ENCODE results near the gene CBS.
"Not testable (repeated sequence)": the region's sequence is repeated elsewhere in the genome, so short reads cannot be mapped to it uniquely, and the experiment has no call there.

CBS gene

GRCh38 chr21:43066690-43067089, 8.9 kb downstream of the CBS start:
- not testable (repeated sequence) for DNase-seq

GRCh38 chr21:43065991-43066390, 9.6 kb downstream of the CBS start:
- not testable (repeated sequence) for DNase-seq

GRCh38 chr21:43064265-43064917, 11.2 kb downstream of the CBS start:
- DNase-seq = not testable (repeated sequence)

GRCh38 chr21:43062955-43063664, 12.5 kb downstream of the CBS start:
- not testable (repeated sequence) for DNase-seq

- DNase-seq = not testable (repeated sequence)
Measured at GRCh38 chr21:43053112-43053511, 22.5 kb downstream of the CBS start.

- not testable (repeated sequence) for DNase-seq
Measured at GRCh38 chr21:43045876-43046821, 29.5 kb downstream of the CBS start.

- DNase-seq = not testable (repeated sequence)
Measured at GRCh38 chr21:43045165-43045875, 30.3 kb downstream of the CBS start.

GRCh38 chr21:43044547-43044946, 31.1 kb downstream of the CBS start:
- not testable (repeated sequence) for DNase-seq

- not testable (repeated sequence) for DNase-seq
Measured at GRCh38 chr21:43043291-43043690, 32.3 kb downstream of the CBS start.

- DNase-seq = not testable (repeated sequence)
Measured at GRCh38 chr21:43042169-43042568, 33.5 kb downstream of the CBS start.

GRCh38 chr21:43038659-43039044, 37.0 kb downstream of the CBS start:
- DNase-seq = not testable (repeated sequence)

- DNase-seq = not testable (repeated sequence)
Measured at GRCh38 chr21:43037918-43038658, 37.5 kb downstream of the CBS start.

GRCh38 chr21:43036889-43037288, 38.7 kb downstream of the CBS start:
- DNase-seq = not testable (repeated sequence)

- DNase-seq = no peak
Measured at GRCh38 chr21:43034826-43035225, 40.8 kb downstream of the CBS start.

- no peak for DNase-seq
Measured at GRCh38 chr21:43034101-43034500, 41.5 kb downstream of the CBS start.

- DNase-seq = no peak
Measured at GRCh38 chr21:43031121-43031619, 44.5 kb downstream of the CBS start.

GRCh38 chr21:43029785-43030184, 45.9 kb downstream of the CBS start:
- no peak for DNase-seq

GRCh38 chr21:43027846-43028731, 47.5 kb downstream of the CBS start:
- no peak for DNase-seq

- DNase-seq = no peak
Measured at GRCh38 chr21:43025636-43026180, 49.9 kb downstream of the CBS start.

Measured in effector CD8-positive, alpha-beta T cell (primary cell).